ENCODE results near the gene MBD2.
"Not testable (repeated sequence)": the region's sequence is repeated elsewhere in the genome, so short reads cannot be mapped to it uniquely, and the experiment has no call there.

The MBD2 gene

GRCh38 chr18:54148151-54148550 is 76.3 kb downstream of the MBD2 start:
- no peak for DNase-seq

- DNase-seq, result no peak
These were observed 77.0 kb downstream of the MBD2 start for GRCh38 chr18:54147439-54147838.

- DNase-seq, result no peak
These were observed 83.3 kb downstream of the MBD2 start for GRCh38 chr18:54141041-54141608.

GRCh38 chr18:54140641-54141040 is 83.8 kb downstream of the MBD2 start:
- no peak for DNase-seq

- DNase-seq, result no peak
These were observed 89.3 kb downstream of the MBD2 start for GRCh38 chr18:54135216-54135615.

GRCh38 chr18:54134053-54134452 is 90.4 kb downstream of the MBD2 start:
- no peak for DNase-seq

GRCh38 chr18:54130631-54131030 is 93.8 kb downstream of the MBD2 start:
- DNase-seq, result no peak

GRCh38 chr18:54130177-54130576 is 94.3 kb downstream of the MBD2 start:
- no peak for DNase-seq

GRCh38 chr18:54129448-54130067 is 94.9 kb downstream of the MBD2 start:
- DNase-seq, result no peak

- no peak for DNase-seq
These were observed 96.6 kb downstream of the MBD2 start for GRCh38 chr18:54127759-54128378.

GRCh38 chr18:54125429-54125828 is 99.0 kb downstream of the MBD2 start:
- DNase-seq, result no peak

GRCh38 chr18:54123720-54124440 is 100.6 kb downstream of the MBD2 start:
- not testable (repeated sequence) for DNase-seq

GRCh38 chr18:54119524-54120019 is 104.9 kb downstream of the MBD2 start:
- no peak for DNase-seq

GRCh38 chr18:54117853-54118773 is 106.4 kb downstream of the MBD2 start:
- no peak for DNase-seq

- no peak for DNase-seq
These were observed 107.8 kb downstream of the MBD2 start for GRCh38 chr18:54116541-54117257.

GRCh38 chr18:54112356-54112755 is 112.1 kb downstream of the MBD2 start:
- DNase-seq, result no peak

- DNase-seq, result no peak
These were observed 115.3 kb downstream of the MBD2 start for GRCh38 chr18:54109131-54109683.

- DNase-seq, result no peak
These were observed 122.3 kb downstream of the MBD2 start for GRCh38 chr18:54102123-54102522.

Data from activated T-cell treated with anti-CD3 and anti-CD28 coated beads, Interleukin-2, amount 50 U/mL, for 1 hour (primary cell).